ENCODE data around the gene RIIAD1.

GRCh38 chr1:151713874-151714273 is 7.4 kb upstream of the RIIAD1 start:
- TF ChIP-seq CTCF (IDR thresholded peaks at IDR 0.05; ENCODE audit: low read depth, low read length, poor library complexity, severe bottlenecking) (no peak), EZH2phosphoT487 (IDR thresholded peaks at IDR 0.05; ENCODE audit: borderline replicate concordance, low read length) (no peak)

Measured in DOHH2 (cell line).